ENCODE data around the gene CCDC149. TPM values are rescaled to one million over a fixed set of nuclear protein-coding genes. Genes with fewer than 3 reads are reported as not detected.

Gene CCDC149
- total and polyA plus RNA-seq, 2 experiments from 2014 or later: 12.3 to 13.3 TPM

- TF ChIP-seq EZH2 (IDR thresholded peaks at IDR 0.05; ENCODE audit: borderline replicate concordance): no peak
- TF ChIP-seq EZH2phosphoT487 (IDR thresholded peaks at IDR 0.05; ENCODE audit: low read depth, severe bottlenecking, unreplicated experiment): no peak
- no peak for TF ChIP-seq CTCF (IDR thresholded peaks at IDR 0.05; ENCODE audit: poor library complexity)
- H2AFZ ChIP-seq: no peak overlapping the region
- WGBS (ENCODE audit: low lambda C conversion rate, missing lambda C conversion rate): 88% methylated on average over 5 of the region's 5 CpGs
Measured at GRCh38 chr4:24772061-24772705, 140.7 kb downstream of the CCDC149 start.

GRCh38 chr4:24771241-24771640 lies 141.6 kb downstream of the CCDC149 start:
- Histone ChIP-seq H3K79me2 (no peaks in the 10 kb centered on the region), H3K27me3 (no peaks in the 10 kb centered on the region), H3K4me3 (no peak overlapping the region), H3K9me3 (ENCODE audit: low read depth) (no peaks in the 10 kb centered on the region), H3K4me1 (ENCODE audit: insufficient read depth) (no peaks in the 10 kb centered on the region), H3K9me2 (replicated peaks; ENCODE audit: insufficient read depth) (no peaks in the 10 kb centered on the region), H2AFZ (no peak overlapping the region), H3K27ac (no peak overlapping the region), H3K4me2 (no peak overlapping the region), H4K20me1 (ENCODE audit: insufficient read depth, poor library complexity, severe bottlenecking) (no peaks in the 10 kb centered on the region), H3K36me3 (replicated peaks; ENCODE audit: insufficient read depth, low read depth) (no peaks in the 10 kb centered on the region)
- 86% methylated on average over 4 of the region's 4 CpGs for WGBS (ENCODE audit: low lambda C conversion rate, missing lambda C conversion rate)
- TF ChIP-seq EZH2 (IDR thresholded peaks at IDR 0.05; ENCODE audit: borderline replicate concordance) (no peak), EZH2phosphoT487 (IDR thresholded peaks at IDR 0.05; ENCODE audit: low read depth, severe bottlenecking, unreplicated experiment) (no peak), CTCF (IDR thresholded peaks at IDR 0.05; ENCODE audit: poor library complexity) (no peak)
- DNase-seq (ENCODE audit: low spot score): no peak

More at GRCh38 chr4:24772061-24772705, 140.7 kb downstream of the CCDC149 start:
- Histone ChIP-seq H3K79me2 (no peaks in the 10 kb centered on the region), H3K4me3 (no peak overlapping the region), H3K4me2 (no peak overlapping the region), H3K4me1 (ENCODE audit: insufficient read depth) (no peaks in the 10 kb centered on the region), H3K36me3 (replicated peaks; ENCODE audit: insufficient read depth, low read depth) (no peaks in the 10 kb centered on the region), H3K9me3 (ENCODE audit: low read depth) (no peaks in the 10 kb centered on the region), H3K27me3 (no peaks in the 10 kb centered on the region), H3K9me2 (replicated peaks; ENCODE audit: insufficient read depth) (no peaks in the 10 kb centered on the region), H3K27ac (no peak overlapping the region), H4K20me1 (ENCODE audit: insufficient read depth, poor library complexity, severe bottlenecking) (no peaks in the 10 kb centered on the region)
- no peak for DNase-seq (ENCODE audit: low spot score)

GRCh38 chr4:24770667-24771066 lies 142.2 kb downstream of the CCDC149 start:
- WGBS (ENCODE audit: low lambda C conversion rate, missing lambda C conversion rate): 93% methylated on average over 4 of the region's 4 CpGs
- Histone ChIP-seq H3K36me3 (replicated peaks; ENCODE audit: insufficient read depth, low read depth) (no peaks in the 10 kb centered on the region), H3K9me2 (replicated peaks; ENCODE audit: insufficient read depth) (no peaks in the 10 kb centered on the region), H3K4me1 (ENCODE audit: insufficient read depth) (no peaks in the 10 kb centered on the region), H2AFZ (no peak overlapping the region), H3K4me2 (no peak overlapping the region), H3K4me3 (no peak overlapping the region), H3K79me2 (no peaks in the 10 kb centered on the region), H4K20me1 (ENCODE audit: insufficient read depth, poor library complexity, severe bottlenecking) (no peaks in the 10 kb centered on the region), H3K27ac (no peak overlapping the region), H3K27me3 (no peaks in the 10 kb centered on the region), H3K9me3 (ENCODE audit: low read depth) (no peaks in the 10 kb centered on the region)
- no peak for TF ChIP-seq CTCF (IDR thresholded peaks at IDR 0.05; ENCODE audit: poor library complexity)
- no peak for TF ChIP-seq EZH2 (IDR thresholded peaks at IDR 0.05; ENCODE audit: borderline replicate concordance)
- no peak for TF ChIP-seq EZH2phosphoT487 (IDR thresholded peaks at IDR 0.05; ENCODE audit: low read depth, severe bottlenecking, unreplicated experiment)
- DNase-seq (ENCODE audit: low spot score): no peak
